Calu3 (cell line): ENCODE data around the gene MAT2A. TPM values are rescaled to one million over a fixed set of nuclear protein-coding genes. Genes with fewer than 3 reads are reported as not detected.
"Not testable (repeated sequence)": the region's sequence is repeated elsewhere in the genome, so short reads cannot be mapped to it uniquely, and the experiment has no call there.

ENCODE experiments used
- BruUV-seq: library from RNA; stranded (reverse); fragments of 400-500 nt; replicated peaks from 2 replicates; lab custom pipeline; 2021; lab: Mats Ljungman, UMichigan
- CTCF ChIA-PET: fragments of 300-600 bp; sonication (Branson Sonifier 250); formaldehyde crosslinking; loops from one replicate; lab custom pipeline; 2022; ENCODE audit warnings: antibody characterized with exemption; lab: Charles Lee
- DNase-seq: peaks from one replicate; pipeline ENCODE4 v3.0.0; 2022
- H3K27ac Mint-ChIP-seq: one replicate; pipeline ENCODE4 v1.8.0; 2022; ENCODE audit warnings: mixed read lengths; ENCODE audit not compliant: unreplicated experiment
- H3K27me3 Mint-ChIP-seq: one replicate; pipeline ENCODE4 v1.8.0; 2022; ENCODE audit warnings: mixed read lengths; ENCODE audit not compliant: unreplicated experiment
- H3K36me3 Mint-ChIP-seq: one replicate; pipeline ENCODE4 v1.8.0; 2022; ENCODE audit warnings: mild to moderate bottlenecking, moderate library complexity, mixed read lengths; ENCODE audit not compliant: insufficient read depth, unreplicated experiment
- H3K4me1 Mint-ChIP-seq: one replicate; pipeline ENCODE4 v1.8.0; 2022; ENCODE audit warnings: mild to moderate bottlenecking, low read depth, mixed read lengths; ENCODE audit not compliant: unreplicated experiment
- H3K4me3 Mint-ChIP-seq: one replicate; pipeline ENCODE4 v1.8.0; 2022; ENCODE audit warnings: mild to moderate bottlenecking, low read depth, moderate library complexity, mixed read lengths; ENCODE audit not compliant: unreplicated experiment
- H3K9me3 Mint-ChIP-seq: one replicate; pipeline ENCODE4 v1.8.0; 2022; ENCODE audit warnings: low read depth, mixed read lengths; ENCODE audit not compliant: unreplicated experiment
- intact Hi-C: fragments of 100-400 bp; cut with micrococcal nuclease; formaldehyde crosslinking; loops from one replicate; pipeline ENCODE4 v1.10.0; 2022; ENCODE audit not compliant: unreplicated experiment
- total RNA-seq: library from RNA; stranded (reverse); gene quantifications from 2 replicates; pipeline ENCODE4 v1.2.3, GENCODE V29; 2022
- TF ChIP-seq, protein P1 (sequence below): fragments of 200-600 bp; IDR thresholded peaks from one replicate; pipeline ENCODE4 v1.8.0; 2022; ENCODE audit warnings: antibody characterized with exemption; ENCODE audit not compliant: unreplicated experiment

MAT2A gene
- total RNA-seq, 1 experiment from 2014 or later, result 387 TPM

DNA sequence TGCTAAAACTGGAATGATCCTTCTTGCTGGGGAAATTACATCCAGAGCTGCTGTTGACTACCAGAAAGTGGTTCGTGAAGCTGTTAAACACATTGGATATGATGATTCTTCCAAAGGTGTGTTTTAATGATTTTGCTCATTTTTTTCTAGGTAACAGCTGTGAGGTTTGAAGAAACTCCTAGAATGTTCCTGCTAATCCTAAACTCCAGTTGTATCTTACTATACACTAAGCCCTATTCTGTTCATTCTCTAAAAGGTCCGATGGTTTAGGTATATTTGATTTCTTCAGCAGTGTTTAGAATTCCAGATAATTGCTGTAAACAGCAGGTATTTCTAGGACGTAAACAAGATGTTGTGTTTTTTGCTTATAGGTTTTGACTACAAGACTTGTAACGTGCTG, 2.3 kb downstream of the MAT2A start:
- DNase-seq, result no peak
- TF ChIP-seq, protein P1, sequence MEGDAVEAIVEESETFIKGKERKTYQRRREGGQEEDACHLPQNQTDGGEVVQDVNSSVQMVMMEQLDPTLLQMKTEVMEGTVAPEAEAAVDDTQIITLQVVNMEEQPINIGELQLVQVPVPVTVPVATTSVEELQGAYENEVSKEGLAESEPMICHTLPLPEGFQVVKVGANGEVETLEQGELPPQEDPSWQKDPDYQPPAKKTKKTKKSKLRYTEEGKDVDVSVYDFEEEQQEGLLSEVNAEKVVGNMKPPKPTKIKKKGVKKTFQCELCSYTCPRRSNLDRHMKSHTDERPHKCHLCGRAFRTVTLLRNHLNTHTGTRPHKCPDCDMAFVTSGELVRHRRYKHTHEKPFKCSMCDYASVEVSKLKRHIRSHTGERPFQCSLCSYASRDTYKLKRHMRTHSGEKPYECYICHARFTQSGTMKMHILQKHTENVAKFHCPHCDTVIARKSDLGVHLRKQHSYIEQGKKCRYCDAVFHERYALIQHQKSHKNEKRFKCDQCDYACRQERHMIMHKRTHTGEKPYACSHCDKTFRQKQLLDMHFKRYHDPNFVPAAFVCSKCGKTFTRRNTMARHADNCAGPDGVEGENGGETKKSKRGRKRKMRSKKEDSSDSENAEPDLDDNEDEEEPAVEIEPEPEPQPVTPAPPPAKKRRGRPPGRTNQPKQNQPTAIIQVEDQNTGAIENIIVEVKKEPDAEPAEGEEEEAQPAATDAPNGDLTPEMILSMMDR, result no peak
- Mint-ChIP-seq H3K4me1 (peaks cover 45% of the 10 kb centered on the region), H3K36me3 (peaks cover 89% of the 10 kb centered on the region), H3K27ac (peak overlapping the region; percentile 78), H3K4me3 (peak overlapping the region; percentile 79), H3K9me3 (no peaks in the 10 kb centered on the region), H3K27me3 (no peaks in the 10 kb centered on the region)
- CTCF ChIA-PET, result interaction anchor here (0.7 to 2.8 kb wide), 3 partner anchors 11 to 122 kb away, joined by 3 to 7 read pairs (median 4); no protein-coding TSS in a partner anchor
- intact Hi-C loops, result loop anchor here (2.0 kb wide), 2 partner anchors 24 to 72 kb away; no protein-coding TSS in a partner anchor
- BruUV-seq, result no TSS peak

- no peaks in the 10 kb centered on the region for H3K9me3 Mint-ChIP-seq
- TF ChIP-seq, protein P1, result no peak
- no TSS peak for BruUV-seq
- intact Hi-C loops, result loop anchor here (2.0 kb wide), 2 partner anchors 25 to 73 kb away; no protein-coding TSS in a partner anchor
- peaks cover 96% of the 10 kb centered on the region for H3K36me3 Mint-ChIP-seq
- no peaks in the 10 kb centered on the region for H3K27me3 Mint-ChIP-seq
- H3K27ac Mint-ChIP-seq, result peak overlapping the region; percentile 78
- no peak for DNase-seq
- H3K4me1 Mint-ChIP-seq, result peaks cover 45% of the 10 kb centered on the region
- peak overlapping the region; percentile 79 for H3K4me3 Mint-ChIP-seq
- CTCF ChIA-PET, result interaction anchor here (0.8 to 2.8 kb wide), 3 partner anchors 10 to 122 kb away, joined by 3 to 7 read pairs (median 4); no protein-coding TSS in a partner anchor
Measured at GRCh38 chr2:85541753-85542457, 2.9 kb downstream of the MAT2A start.

DNA sequence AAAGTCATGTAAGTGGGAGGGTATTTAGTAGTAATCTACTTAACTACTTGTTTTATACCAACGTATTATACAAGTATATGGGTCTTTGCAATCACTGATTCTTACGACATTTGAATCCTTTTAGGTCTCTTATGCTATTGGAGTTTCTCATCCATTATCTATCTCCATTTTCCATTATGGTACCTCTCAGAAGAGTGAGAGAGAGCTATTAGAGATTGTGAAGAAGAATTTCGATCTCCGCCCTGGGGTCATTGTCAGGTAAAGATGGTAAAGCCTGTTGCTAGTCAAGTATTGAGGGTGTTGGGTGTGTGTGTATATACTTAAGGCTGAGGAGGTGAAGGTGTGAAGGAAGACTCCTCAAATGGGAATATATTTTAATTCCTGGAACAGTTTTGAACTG, 3.8 kb downstream of the MAT2A start:
- H3K27me3 Mint-ChIP-seq, result no peaks in the 10 kb centered on the region
- H3K4me1 Mint-ChIP-seq, result peaks cover 41% of the 10 kb centered on the region

DNA sequence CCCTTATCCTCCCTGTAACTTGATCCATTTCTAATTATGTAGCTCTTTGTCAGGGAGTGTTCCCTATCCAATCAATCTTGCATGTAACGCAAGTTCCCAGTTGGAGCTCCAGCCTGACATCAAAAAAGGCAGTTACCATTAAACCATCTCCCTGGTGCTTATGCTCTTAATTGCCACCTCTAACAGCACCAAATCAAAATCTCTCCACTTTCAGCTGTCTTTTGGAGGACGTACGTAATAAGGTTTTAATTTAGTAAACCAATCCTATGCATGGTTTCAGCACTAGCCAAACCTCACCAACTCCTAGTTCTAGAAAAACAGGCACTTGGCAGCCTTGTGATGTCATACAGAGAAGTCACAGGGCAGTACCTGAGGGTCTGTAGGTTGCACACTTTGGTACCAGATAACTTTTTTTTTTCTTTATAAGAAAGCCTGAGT, 5.3 kb downstream of the MAT2A start:
- H3K4me1 Mint-ChIP-seq, result peaks cover 44% of the 10 kb centered on the region
- CTCF ChIA-PET, BruUV-seq, H3K27me3 Mint-ChIP-seq, H3K9me3 Mint-ChIP-seq, DNase-seq, intact Hi-C loops: not testable (repeated sequence)
- H3K4me3 Mint-ChIP-seq, result peak overlapping the region; percentile 15
- peaks cover 95% of the 10 kb centered on the region for H3K36me3 Mint-ChIP-seq
- peak overlapping the region; percentile 38 for H3K27ac Mint-ChIP-seq

More for the DNA sequence above, 3.8 kb downstream of the MAT2A start:
- BruUV-seq, result no TSS peak
- Mint-ChIP-seq H3K36me3 (peaks cover 98% of the 10 kb centered on the region), H3K27ac (peak overlapping the region; percentile 78), H3K4me3 (peak overlapping the region; percentile 79), H3K9me3 (no peaks in the 10 kb centered on the region)
- CTCF ChIA-PET, result interaction anchor here (2.0 kb wide), 1 partner anchor 9 kb away, joined by 4 read pairs; no protein-coding TSS in a partner anchor
- TF ChIP-seq, protein P1, result no peak
- DNase-seq, result no peak
- intact Hi-C loops, result no loop called here

DNA sequence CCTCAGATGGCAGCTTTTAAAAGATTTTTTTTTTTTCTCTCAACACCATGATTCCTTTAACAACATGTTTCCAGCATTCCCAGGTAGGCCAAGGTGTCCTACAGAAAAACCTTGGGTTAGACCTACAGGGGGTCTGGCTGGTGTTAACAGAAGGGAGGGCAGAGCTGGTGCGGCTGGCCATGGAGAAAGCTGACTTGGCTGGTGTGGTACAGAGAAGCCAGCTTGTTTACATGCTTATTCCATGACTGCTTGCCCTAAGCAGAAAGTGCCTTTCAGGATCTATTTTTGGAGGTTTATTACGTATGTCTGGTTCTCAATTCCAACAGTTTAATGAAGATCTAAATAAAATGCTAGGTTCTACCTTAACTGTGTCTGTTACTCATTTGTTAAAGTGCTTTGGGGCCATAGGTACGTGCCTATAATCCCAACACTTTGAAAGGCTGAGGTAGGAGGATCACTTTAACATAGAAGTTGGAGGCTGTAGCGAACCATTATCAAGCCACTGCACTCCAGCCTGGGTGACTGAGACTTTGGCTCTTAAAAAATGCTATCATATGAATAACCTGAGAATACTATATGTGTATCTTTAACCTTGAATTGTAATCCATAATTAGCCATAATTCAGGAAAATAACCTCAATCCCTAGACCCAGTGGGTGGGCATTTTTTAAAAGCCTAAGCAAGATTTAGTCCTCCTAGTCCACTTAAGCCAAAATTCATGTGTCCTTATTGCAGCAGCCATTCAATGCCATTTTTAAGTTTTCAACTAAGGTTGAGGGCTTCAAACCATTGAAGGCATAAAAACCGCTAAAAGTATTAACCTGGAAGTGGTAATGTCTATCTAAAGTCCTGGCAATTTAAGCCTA, 6.2 kb downstream of the MAT2A start:
- H3K27me3 Mint-ChIP-seq, DNase-seq, BruUV-seq, H3K4me3 Mint-ChIP-seq, H3K27ac Mint-ChIP-seq, H3K9me3 Mint-ChIP-seq, intact Hi-C loops: not testable (repeated sequence)
- CTCF ChIA-PET, result interaction anchor here (0.8 to 1.8 kb wide), 2 partner anchors 123 to 126 kb away, joined by 3 to 5 read pairs; no protein-coding TSS in a partner anchor
- peaks cover 95% of the 10 kb centered on the region for H3K36me3 Mint-ChIP-seq
- H3K4me1 Mint-ChIP-seq, result peaks cover 44% of the 10 kb centered on the region
